H1 (cell line): Measurements from ENCODE around the gene CAPN1. TPM values are rescaled to one million over a fixed set of nuclear protein-coding genes. Genes with fewer than 3 reads are reported as not detected.

Source experiments
- TEAD4 ChIP-seq: IDR thresholded peaks from 2 replicates; pipeline ENCODE4 v1.6.1; 2012; ENCODE audit warnings: low read depth, low read length, inconsistent platforms, mixed read lengths
- polyA plus RNA-seq, 7 experiments: library from polyadenylated mRNA; depleted of rRNA in 3 of 7; stranded (reverse) in 5 of 7; unstranded in 2 of 7; fragments of >200 nt in 5 of 7; fragments of 200-250 nt in 2 of 7; gene quantifications; 1 replicate in 5 of 7; 2 replicates in 1 of 7; 4 replicates in 1 of 7; pipeline versions ENCODE4 v1.2.1 to v1.2.3, GENCODE V29; 2011 to 2013; ENCODE audit warnings: missing spikeins in 2 of 7, mixed read lengths in 2 of 7
- total RNA-seq: library from RNA; stranded (reverse); fragmentation: NEBNext Ultra II Directional; extraction: Animal tissue kit (Norgen Biotek cat#: 25700); gene quantifications from 2 replicates; pipeline ENCODE4 v1.2.1, GENCODE V29; 2021

CAPN1 gene
- total and polyA plus RNA-seq, 2 of the 8 experiments (the other 6 are each of a cell fraction or from before 2014, with no cell fraction given): 194 to 233 TPM

DNA sequence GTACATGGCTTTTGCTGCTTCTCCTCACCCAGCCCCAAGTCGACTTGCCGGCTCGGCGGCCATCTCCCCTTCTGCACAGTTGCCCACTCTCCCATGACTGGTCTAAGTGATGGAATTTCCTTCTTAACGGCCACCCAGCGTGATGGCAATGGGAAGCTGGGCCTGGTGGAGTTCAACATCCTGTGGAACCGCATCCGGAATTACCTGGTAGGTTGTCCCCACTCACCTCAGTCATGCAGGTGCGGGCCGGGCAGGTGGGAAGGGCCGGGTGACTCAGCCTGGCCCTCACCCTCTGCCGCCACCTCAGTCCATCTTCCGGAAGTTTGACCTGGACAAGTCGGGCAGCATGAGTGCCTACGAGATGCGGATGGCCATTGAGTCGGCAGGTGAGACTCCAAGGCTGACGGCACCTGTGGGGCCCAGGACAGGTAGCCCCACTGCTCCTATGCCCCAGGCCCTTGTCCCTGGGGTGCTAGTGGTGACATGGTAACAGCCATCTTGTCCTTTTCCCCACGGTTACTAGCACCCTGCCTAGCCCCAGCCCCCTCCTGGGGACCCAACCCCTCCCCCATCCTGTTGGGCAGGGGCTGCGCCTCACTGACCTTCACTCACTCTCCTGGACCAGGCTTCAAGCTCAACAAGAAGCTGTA lies 28.1 kb downstream of the CAPN1 start (continued):
- TF ChIP-seq TEAD4: no peak
